IPS-15b (cell line): Measurements from ENCODE around the gene SHFL.

Experiments used
- H3K27me3 ChIP-seq: one replicate; pipeline ENCODE4 v1.6.1; 2013; ENCODE audit warnings: low read length; ENCODE audit not compliant: control insufficient read depth, insufficient read depth
- H3K36me3 ChIP-seq: one replicate; pipeline ENCODE4 v1.6.1; 2013; ENCODE audit warnings: low read length; ENCODE audit not compliant: control insufficient read depth, insufficient read depth
- H3K4me1 ChIP-seq: one replicate; pipeline ENCODE4 v1.6.1; 2013; ENCODE audit warnings: mild to moderate bottlenecking, low read length; ENCODE audit not compliant: control insufficient read depth, insufficient read depth
- H3K4me3 ChIP-seq: one replicate; pipeline ENCODE4 v1.5.1; 2013; ENCODE audit warnings: low read depth, low read length
- H3K9ac ChIP-seq: one replicate; pipeline ENCODE4 v1.6.1; 2013; ENCODE audit warnings: low read depth, mild to moderate bottlenecking, low read length
- H3K9me3 ChIP-seq: one replicate; pipeline ENCODE4 v1.6.1; 2013; ENCODE audit warnings: mild to moderate bottlenecking, low read length; ENCODE audit not compliant: control insufficient read depth, insufficient read depth

Gene SHFL

GRCh38 chr19:10069046-10069445, 17.1 kb upstream of the SHFL start:
- Histone ChIP-seq H3K4me3 (no peak overlapping the region), H3K27me3 (peaks cover 4% of the 10 kb centered on the region), H3K36me3 (no peaks in the 10 kb centered on the region), H3K9ac (no peak overlapping the region), H3K4me1 (peaks cover 3% of the 10 kb centered on the region), H3K9me3 (no peaks in the 10 kb centered on the region)

DNA sequence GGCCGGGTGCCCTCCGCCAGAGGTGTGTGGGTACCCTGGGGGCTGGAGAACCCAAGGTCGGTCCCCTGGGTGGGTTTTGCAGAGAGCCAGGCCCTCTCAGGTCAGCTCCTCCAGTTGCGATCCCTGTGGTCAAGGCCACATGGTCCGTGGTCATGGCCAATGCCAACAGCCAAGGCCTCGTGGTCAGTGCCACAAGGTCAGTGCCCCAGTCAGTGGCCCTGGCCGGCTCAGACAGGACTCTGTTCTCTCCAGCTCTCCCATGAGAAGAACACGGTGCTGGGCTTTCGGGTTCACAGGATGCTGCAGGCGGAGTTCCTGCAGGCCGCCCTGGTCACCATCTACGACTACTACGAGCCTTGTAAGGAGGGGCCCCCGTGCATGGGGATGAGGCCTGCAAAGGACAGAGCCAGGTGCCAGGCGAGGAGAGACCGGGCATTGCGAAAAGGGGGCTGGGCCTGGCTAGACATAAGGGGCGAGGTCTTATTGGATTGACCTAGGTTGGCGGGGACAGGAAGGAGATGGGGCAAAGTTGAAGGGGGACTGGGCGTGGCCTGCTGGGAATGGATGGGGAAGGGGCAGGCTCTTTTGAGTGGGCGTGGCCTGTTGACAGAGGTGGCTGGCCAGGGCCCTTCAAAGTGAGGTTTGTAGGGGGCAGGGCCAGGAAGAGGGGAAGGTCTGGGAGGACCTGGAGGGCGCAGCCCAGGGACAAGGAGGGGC, 15.2 kb upstream of the SHFL start:
- Histone ChIP-seq H3K27me3 (peaks cover 4% of the 10 kb centered on the region), H3K36me3 (no peaks in the 10 kb centered on the region), H3K4me3 (no peak overlapping the region), H3K4me1 (peaks cover 3% of the 10 kb centered on the region), H3K9me3 (peaks cover 2% of the 10 kb centered on the region), H3K9ac (no peak overlapping the region)

GRCh38 chr19:10074153-10074552, 12.0 kb upstream of the SHFL start:
- Histone ChIP-seq H3K36me3 (no peaks in the 10 kb centered on the region), H3K4me3 (no peak overlapping the region), H3K4me1 (peaks cover 3% of the 10 kb centered on the region), H3K27me3 (peaks cover 6% of the 10 kb centered on the region), H3K9ac (no peak overlapping the region), H3K9me3 (peaks cover 2% of the 10 kb centered on the region)

- peaks cover 2% of the 10 kb centered on the region for H3K9me3 ChIP-seq
- peaks cover 6% of the 10 kb centered on the region for H3K27me3 ChIP-seq
- no peaks in the 10 kb centered on the region for H3K36me3 ChIP-seq
- no peak overlapping the region for H3K4me3 ChIP-seq
- no peaks in the 10 kb centered on the region for H3K4me1 ChIP-seq
- no peak overlapping the region for H3K9ac ChIP-seq
These were observed 9.6 kb upstream of the SHFL start for GRCh38 chr19:10076535-10076934.

DNA sequence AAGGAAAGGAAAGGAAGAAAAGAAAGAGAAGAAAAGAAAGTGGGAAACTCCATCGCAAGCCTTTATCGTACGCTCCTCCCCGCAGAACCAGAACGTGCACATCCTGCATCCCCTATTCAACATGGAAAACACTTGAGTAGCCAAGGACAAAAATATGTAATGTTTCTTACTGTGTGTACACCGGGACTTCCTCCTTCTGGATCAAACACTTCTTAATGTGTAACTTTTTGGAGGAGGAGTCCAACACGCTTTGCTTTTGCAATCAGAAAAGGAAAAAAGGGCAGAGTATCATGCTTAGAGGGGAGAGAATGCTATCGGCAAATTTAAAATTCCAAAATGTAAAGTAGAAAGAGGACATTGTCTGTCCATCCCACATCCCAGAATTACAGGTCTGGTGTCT, 7.8 kb upstream of the SHFL start:
- H3K4me3 ChIP-seq, result no peak overlapping the region
- H3K9ac ChIP-seq, result no peak overlapping the region
- H3K27me3 ChIP-seq, result peaks cover 6% of the 10 kb centered on the region

DNA sequence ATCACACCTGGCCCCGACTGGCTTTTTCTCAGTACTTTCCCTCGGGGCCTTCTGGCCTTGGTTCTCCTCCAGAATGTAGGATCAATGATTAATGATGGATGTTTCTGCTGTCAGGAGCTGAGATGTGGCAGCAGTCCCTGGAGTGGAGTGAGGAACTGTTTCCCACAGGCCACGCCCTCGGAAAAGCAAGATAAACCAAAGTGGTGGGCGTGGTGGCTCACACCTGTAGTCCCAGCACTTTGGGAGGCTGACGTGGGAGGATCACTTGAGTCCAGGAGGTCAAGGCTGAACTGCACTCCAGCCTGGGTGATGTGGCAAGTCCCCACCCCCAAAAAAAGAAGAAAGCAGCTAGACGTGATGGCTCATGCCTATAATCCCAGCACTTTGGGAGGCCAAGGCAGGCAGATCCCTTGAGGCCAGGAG, 7.1 kb upstream of the SHFL start:
- peaks cover 2% of the 10 kb centered on the region for H3K9me3 ChIP-seq
- no peaks in the 10 kb centered on the region for H3K4me1 ChIP-seq
- no peak overlapping the region for H3K4me3 ChIP-seq
- H3K27me3 ChIP-seq, result peaks cover 6% of the 10 kb centered on the region
- no peak overlapping the region for H3K9ac ChIP-seq
- H3K36me3 ChIP-seq, result no peaks in the 10 kb centered on the region

More for the DNA sequence above, 7.8 kb upstream of the SHFL start:
- no peaks in the 10 kb centered on the region for H3K4me1 ChIP-seq
- H3K36me3 ChIP-seq, result no peaks in the 10 kb centered on the region
- peaks cover 2% of the 10 kb centered on the region for H3K9me3 ChIP-seq

DNA sequence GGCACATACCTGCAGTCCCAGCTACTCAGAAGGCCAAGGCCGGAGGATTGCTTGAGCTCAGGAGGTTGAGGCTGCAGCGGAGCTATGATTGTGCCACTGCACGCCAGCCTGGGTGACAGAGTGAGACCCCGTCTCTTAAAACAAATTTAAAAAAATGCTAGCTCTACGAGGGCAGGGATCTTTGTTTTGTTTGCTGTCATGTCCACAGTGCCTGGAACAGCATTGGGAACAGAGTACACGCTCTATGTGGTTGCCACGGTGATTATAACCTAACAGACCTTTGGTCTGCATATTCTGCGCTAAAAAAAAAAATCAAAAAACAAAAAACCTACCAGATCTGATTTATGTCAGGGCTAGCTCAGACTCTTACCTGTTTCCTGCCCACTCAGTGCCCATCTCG, 2.2 kb upstream of the SHFL start:
- Histone ChIP-seq H3K27me3 (no peaks in the 10 kb centered on the region), H3K4me1 (no peaks in the 10 kb centered on the region), H3K9me3 (no peaks in the 10 kb centered on the region), H3K9ac (no peak overlapping the region), H3K4me3 (no peak overlapping the region), H3K36me3 (no peaks in the 10 kb centered on the region)

DNA sequence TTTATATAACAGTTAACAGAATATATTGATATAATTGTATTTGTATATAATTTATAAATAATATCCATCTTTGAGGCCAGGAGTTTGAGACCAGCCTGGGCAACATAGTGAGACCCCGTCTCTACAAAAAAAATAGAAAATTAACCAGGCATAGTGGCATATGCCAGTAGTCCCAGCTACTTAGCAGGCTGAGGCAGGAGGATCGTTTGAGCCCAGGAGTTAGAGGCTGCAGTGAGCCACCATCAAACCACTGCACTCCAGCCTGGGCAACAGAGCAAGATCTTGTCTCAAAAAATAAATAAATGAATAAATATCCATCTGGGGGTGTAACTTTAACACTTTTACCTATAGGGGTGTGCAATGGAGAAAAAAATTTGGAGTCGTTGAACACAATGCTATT, 1.3 kb upstream of the SHFL start:
- Histone ChIP-seq H3K4me3 (no peak overlapping the region), H3K4me1 (no peaks in the 10 kb centered on the region), H3K27me3 (no peaks in the 10 kb centered on the region), H3K9me3 (no peaks in the 10 kb centered on the region), H3K9ac (no peak overlapping the region), H3K36me3 (peaks cover 9% of the 10 kb centered on the region)

DNA sequence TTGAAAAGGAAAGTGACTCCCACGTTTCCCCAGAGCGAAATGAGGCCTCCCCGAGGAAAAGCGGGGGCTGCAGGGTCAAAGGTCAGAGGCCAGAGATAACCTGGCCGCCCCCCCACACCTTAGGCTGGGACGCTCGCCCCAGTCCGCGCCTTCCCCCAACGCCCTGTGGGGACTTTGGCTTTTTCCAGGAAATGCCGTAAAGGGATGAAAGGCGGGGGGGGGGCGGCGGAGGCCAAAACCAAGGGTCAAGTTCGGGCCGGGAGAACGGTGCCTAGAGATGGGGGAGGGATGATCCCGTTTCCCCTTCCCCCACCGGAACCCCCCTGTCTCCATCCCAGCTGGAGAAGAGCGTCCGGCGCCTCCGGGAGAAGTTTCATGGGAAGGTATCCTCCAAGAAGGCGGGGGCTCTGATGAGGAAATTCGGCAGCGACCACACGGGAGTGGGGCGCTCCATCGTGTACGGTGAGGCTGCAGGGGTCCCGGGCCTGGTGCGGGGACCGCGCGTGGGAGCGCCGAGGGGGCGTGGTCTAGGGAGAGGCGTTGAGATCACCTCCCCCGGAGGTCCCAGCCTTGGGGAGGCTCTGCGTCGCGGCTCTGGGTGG, 575 bp downstream of the SHFL start:
- Histone ChIP-seq H3K27me3 (no peaks in the 10 kb centered on the region), H3K9ac (no peak overlapping the region), H3K36me3 (peaks cover 14% of the 10 kb centered on the region), H3K9me3 (no peaks in the 10 kb centered on the region), H3K4me3 (peak overlapping the region; percentile 69), H3K4me1 (no peaks in the 10 kb centered on the region)

- no peak overlapping the region for H3K9ac ChIP-seq
- H3K27me3 ChIP-seq, result no peaks in the 10 kb centered on the region
- H3K36me3 ChIP-seq, result peaks cover 18% of the 10 kb centered on the region
- no peaks in the 10 kb centered on the region for H3K9me3 ChIP-seq
- H3K4me1 ChIP-seq, result no peaks in the 10 kb centered on the region
- peak overlapping the region; percentile 69 for H3K4me3 ChIP-seq
These were observed 1.4 kb downstream of the SHFL start for GRCh38 chr19:10087296-10088061.

DNA sequence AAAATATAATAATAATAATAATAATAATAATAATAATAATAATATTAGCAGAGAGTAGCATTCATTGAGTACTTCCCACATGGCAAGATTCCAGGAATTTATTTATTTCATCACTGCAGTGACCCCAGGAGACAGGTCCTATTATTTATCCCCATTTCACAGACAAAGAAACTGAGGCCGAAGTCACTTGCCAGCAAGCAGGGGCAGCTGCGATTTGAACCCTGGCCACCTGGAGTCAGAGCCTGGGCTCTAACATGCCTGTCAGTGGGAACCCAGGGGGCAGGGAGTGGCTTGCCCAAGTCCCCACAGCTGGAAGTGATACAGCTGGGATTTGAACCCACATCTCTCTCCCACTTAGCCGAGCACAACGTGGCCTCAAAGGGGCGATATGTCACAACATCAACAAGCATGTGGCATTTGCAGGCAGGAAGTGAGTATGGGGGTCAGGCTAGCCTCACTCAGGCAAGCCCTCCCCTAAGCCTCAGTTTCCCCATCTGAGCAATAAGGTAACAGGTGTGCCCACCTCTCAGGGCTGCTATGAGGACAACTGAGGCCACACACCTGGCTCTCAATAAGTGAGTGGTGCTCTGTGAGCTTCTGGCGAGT, 2.9 kb downstream of the SHFL start:
- Histone ChIP-seq H3K27me3 (no peaks in the 10 kb centered on the region), H3K36me3 (peaks cover 20% of the 10 kb centered on the region), H3K9me3 (no peaks in the 10 kb centered on the region), H3K4me1 (no peaks in the 10 kb centered on the region), H3K9ac (no peak overlapping the region), H3K4me3 (no peak overlapping the region)
